NK-92 (cell line): ENCODE measurements around the gene COQ3.
"Not testable (repeated sequence)": the region's sequence is repeated elsewhere in the genome, so short reads cannot be mapped to it uniquely, and the experiment has no call there.

ENCODE experiments used
- DNase-seq: peaks from one replicate; lab custom pipeline; 2025; ENCODE audit not compliant: unreplicated experiment; lab: John Stamatoyannopoulos, UW

The COQ3 gene

GRCh38 chr6:99384507-99384906 lies 9.5 kb downstream of the COQ3 start:
- DNase-seq, result no peak

- DNase-seq, result no peak
These were observed 15.4 kb downstream of the COQ3 start for GRCh38 chr6:99378636-99379035.

- no peak for DNase-seq
These were observed 24.5 kb downstream of the COQ3 start for GRCh38 chr6:99369533-99369932.

- no peak for DNase-seq
These were observed 27.1 kb downstream of the COQ3 start for GRCh38 chr6:99366852-99367251.

GRCh38 chr6:99364026-99364425 lies 30.0 kb downstream of the COQ3 start:
- DNase-seq, result no peak

- DNase-seq, result no peak
These were observed 31.2 kb downstream of the COQ3 start for GRCh38 chr6:99362678-99363268.

GRCh38 chr6:99359800-99360199 lies 34.2 kb downstream of the COQ3 start:
- DNase-seq, result no peak

- DNase-seq, result no peak
These were observed 37.4 kb downstream of the COQ3 start for GRCh38 chr6:99356641-99357040.

GRCh38 chr6:99354983-99355382 lies 39.0 kb downstream of the COQ3 start:
- DNase-seq, result no peak

GRCh38 chr6:99353126-99353525 lies 40.9 kb downstream of the COQ3 start:
- DNase-seq, result no peak

- no peak for DNase-seq
These were observed 43.4 kb downstream of the COQ3 start for GRCh38 chr6:99350573-99350972.

GRCh38 chr6:99349171-99350141 lies 44.5 kb downstream of the COQ3 start, which contains the start of gene FAXC:
TSS of gene FAXC (minus strand) at chr6:99349674. CDS start at chr6:99349372, 302 bp downstream.
- no peak for DNase-seq

GRCh38 chr6:99348288-99349170 lies 45.5 kb downstream of the COQ3 start:
- DNase-seq, result no peak

- no peak for DNase-seq
These were observed 46.2 kb downstream of the COQ3 start for GRCh38 chr6:99347804-99348203.

- no peak for DNase-seq
These were observed 47.4 kb downstream of the COQ3 start for GRCh38 chr6:99346595-99346994.

- no peak for DNase-seq
These were observed 48.8 kb downstream of the COQ3 start for GRCh38 chr6:99345164-99345563.

GRCh38 chr6:99344289-99344688 lies 49.7 kb downstream of the COQ3 start:
- DNase-seq, result no peak

- no peak for DNase-seq
These were observed 52.0 kb downstream of the COQ3 start for GRCh38 chr6:99341862-99342455.

GRCh38 chr6:99338188-99338587 lies 55.8 kb downstream of the COQ3 start:
- no peak for DNase-seq

- DNase-seq, result not testable (repeated sequence)
These were observed 58.7 kb downstream of the COQ3 start for GRCh38 chr6:99335298-99335697.
